Neural progenitor cell (in vitro differentiated cells): Measurements from ENCODE around the gene CRYBA4.

Source experiments
- CTCF ChIP-seq: fragments of 200-600 bp; sonication (generic); IDR thresholded peaks from 2 replicates; pipeline ENCODE4 v1.5.1; 2017; ENCODE audit warnings: antibody characterized with exemption, mild to moderate bottlenecking
- EZH2 ChIP-seq: fragments of 200-600 bp; sonication (generic); IDR thresholded peaks from 2 replicates; pipeline ENCODE4 v1.6.1; 2017; ENCODE audit warnings: antibody characterized with exemption, mild to moderate bottlenecking, moderate library complexity

GRCh38 chr22:26597480-26597879, 24.3 kb upstream of the CRYBA4 start:
- no peak for TF ChIP-seq CTCF
- TF ChIP-seq EZH2 = no peak
